Gastroesophageal sphincter (tissue), 4 donors: ENCODE measurements around the gene THADA. TPM values are rescaled to one million over a fixed set of nuclear protein-coding genes. Genes with fewer than 3 reads are reported as not detected.

ENCODE experiments used
- ATAC-seq: fragments of 150-250 bp; one replicate; pipeline ENCODE4 v1.9.1; 2016; ENCODE audit warnings: mild to moderate bottlenecking, moderate library complexity
- H3K27ac ChIP-seq, 4 donors: fragments of 200-600 bp; sonication (generic) in 3 of 4; 1 replicate in 3 of 4; 2 replicates in 1 of 4; pipeline ENCODE4 v1.5.1; 2016 to 2019
- H3K27me3 ChIP-seq: fragments of 200-600 bp; sonication (generic); one replicate; pipeline ENCODE4 v1.5.1; 2019
- H3K36me3 ChIP-seq, 2 donors: fragments of 200-600 bp; sonication (generic); one replicate each; pipeline ENCODE4 v1.5.1; 2019; ENCODE audit warnings: control low read depth in 1 of 2
- H3K4me1 ChIP-seq, 3 donors: fragments of 200-600 bp; sonication (generic); 1 replicate in 2 of 3; 2 replicates in 1 of 3; pipeline ENCODE4 v1.5.1; 2016 to 2019; ENCODE audit warnings: control low read depth in 2 of 3
- H3K4me3 ChIP-seq, 2 donors: fragments of 200-600 bp; sonication (generic); one replicate each; pipeline ENCODE4 v1.5.1; 2019; ENCODE audit warnings: mild to moderate bottlenecking in 1 of 2, moderate library complexity in 1 of 2
- H3K9me3 ChIP-seq, 3 donors: fragments of 200-600 bp; sonication (generic); one replicate each; pipeline ENCODE4 v1.5.1; 2017 to 2019; ENCODE audit warnings: control low read depth in 2 of 3
- EP300 ChIP-seq: sonication (generic); formaldehyde crosslinking; IDR thresholded peaks from one replicate; pipeline ENCODE4 v1.6.1; 2017; ENCODE audit warnings: antibody characterized with exemption, mild to moderate bottlenecking
- POLR2A ChIP-seq, 2 donors: fragments of 450-650 bp; IDR thresholded peaks; one replicate each; pipeline ENCODE4 v1.6.1; 2017; ENCODE audit warnings: antibody characterized with exemption in 2 of 2, mild to moderate bottlenecking in 2 of 2, moderate library complexity in 1 of 2
- POLR2AphosphoS5 ChIP-seq: sonication (generic); formaldehyde crosslinking; IDR thresholded peaks from one replicate; pipeline ENCODE4 v1.6.1; 2017; ENCODE audit warnings: antibody characterized with exemption
- WGBS, 2 donors: methylation state at CpG; one replicate each; pipeline ENCODE4 v1.1.5; 2018; ENCODE audit warnings: low coverage in 1 of 2; 5-methylcytosine and 5-hydroxymethylcytosine counted together
- total RNA-seq, 4 donors: library from RNA; depleted of rRNA; stranded (reverse); fragments of >200 nt; gene quantifications; one replicate each; pipeline ENCODE4 v1.1.0, GENCODE V29; 2016
- TF ChIP-seq, protein P1 (sequence below), 4 experiments: fragments of 200-600 bp in 2 of 4; fragments of 450-650 bp in 2 of 4; sonication (generic) in 1 of 4; IDR thresholded peaks; one replicate each; pipeline ENCODE4 v1.5.1; 2017 to 2019; ENCODE audit warnings: antibody characterized with exemption in 4 of 4, mild to moderate bottlenecking in 2 of 4, moderate library complexity in 2 of 4

The THADA gene
- total RNA-seq, 4 donors from 2014 or later: 19.7 to 34.4 (median 22.3) TPM

DNA sequence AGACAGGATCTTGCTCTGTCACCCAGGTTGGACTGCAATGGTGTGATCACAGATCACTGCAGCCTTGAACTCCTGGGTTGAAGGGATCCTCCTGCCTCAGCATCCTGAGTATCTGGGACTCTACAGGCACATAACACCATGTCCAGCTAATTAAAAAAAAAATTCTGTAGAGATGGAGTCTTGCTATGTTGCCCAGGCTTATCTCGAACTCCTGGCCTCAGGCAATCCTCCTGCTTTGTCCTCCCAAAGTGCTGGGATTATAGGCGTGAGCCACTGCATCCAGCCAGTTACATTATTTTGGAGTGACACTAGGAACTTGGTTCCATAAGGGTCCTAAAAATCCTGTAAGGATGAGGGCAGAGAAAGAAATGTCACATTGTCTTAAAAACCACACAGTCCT, 280.4 kb downstream of the THADA start:
- Histone ChIP-seq H3K4me3 (no peak overlapping the region), H3K27ac (peak overlapping the region in 2 of 4 donors; percentile 64 to 71), H3K4me1 (peaks cover 17 to 59% (median 22%) of the 10 kb centered on the region in 3 donors), H3K36me3 (peaks cover 0 to 4% of the 10 kb centered on the region in 2 donors), H3K27me3 (no peaks in the 10 kb centered on the region), H3K9me3 (no peaks in the 10 kb centered on the region)
- ATAC-seq: no peak
- 100% methylated on average over 1 of the region's 2 CpGs; no CpG with 5 or more reads in 1 of the 2 donors for WGBS, 2 donors
- TF ChIP-seq POLR2AphosphoS5: no peak
- TF ChIP-seq POLR2A (IDR thresholded peaks at IDR 0.05): no peak
- TF ChIP-seq, protein P1, sequence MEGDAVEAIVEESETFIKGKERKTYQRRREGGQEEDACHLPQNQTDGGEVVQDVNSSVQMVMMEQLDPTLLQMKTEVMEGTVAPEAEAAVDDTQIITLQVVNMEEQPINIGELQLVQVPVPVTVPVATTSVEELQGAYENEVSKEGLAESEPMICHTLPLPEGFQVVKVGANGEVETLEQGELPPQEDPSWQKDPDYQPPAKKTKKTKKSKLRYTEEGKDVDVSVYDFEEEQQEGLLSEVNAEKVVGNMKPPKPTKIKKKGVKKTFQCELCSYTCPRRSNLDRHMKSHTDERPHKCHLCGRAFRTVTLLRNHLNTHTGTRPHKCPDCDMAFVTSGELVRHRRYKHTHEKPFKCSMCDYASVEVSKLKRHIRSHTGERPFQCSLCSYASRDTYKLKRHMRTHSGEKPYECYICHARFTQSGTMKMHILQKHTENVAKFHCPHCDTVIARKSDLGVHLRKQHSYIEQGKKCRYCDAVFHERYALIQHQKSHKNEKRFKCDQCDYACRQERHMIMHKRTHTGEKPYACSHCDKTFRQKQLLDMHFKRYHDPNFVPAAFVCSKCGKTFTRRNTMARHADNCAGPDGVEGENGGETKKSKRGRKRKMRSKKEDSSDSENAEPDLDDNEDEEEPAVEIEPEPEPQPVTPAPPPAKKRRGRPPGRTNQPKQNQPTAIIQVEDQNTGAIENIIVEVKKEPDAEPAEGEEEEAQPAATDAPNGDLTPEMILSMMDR (IDR thresholded peaks at IDR 0.05): no peak
- TF ChIP-seq EP300: no peak

DNA sequence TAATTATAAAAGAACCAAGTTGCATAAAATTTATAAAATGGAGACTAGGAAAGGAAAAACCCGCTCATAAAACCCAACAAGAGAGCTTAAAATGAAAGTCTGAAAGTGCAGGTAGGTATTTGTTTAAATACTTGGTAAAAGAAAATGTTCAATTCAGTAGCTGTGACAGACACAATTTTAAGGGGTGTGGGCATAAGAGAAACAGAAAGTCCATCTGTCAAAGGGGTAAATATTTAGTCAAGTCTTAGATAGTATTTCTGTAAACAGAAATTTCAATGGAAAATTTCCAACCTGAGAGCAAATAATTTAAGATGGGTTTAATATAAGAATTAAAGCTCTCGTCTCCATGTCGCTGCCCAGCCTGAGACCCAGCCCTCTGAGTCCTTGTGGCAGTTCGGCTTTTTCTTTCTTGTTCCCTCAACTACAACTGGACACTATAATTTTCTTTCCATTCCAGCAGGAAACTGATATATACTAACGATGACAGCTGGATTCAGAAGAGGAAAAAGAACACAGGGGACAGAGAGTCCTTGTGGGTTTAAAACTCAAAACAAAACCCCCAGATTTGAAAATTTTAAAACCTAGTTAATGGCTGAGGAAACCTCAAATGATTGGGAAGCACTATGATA, 281.4 kb downstream of the THADA start:
- 56 to 70% methylated on average over 2 to 5 of the region's 5 CpGs for WGBS, 2 donors
- H3K4me1 ChIP-seq: peaks cover 17 to 59% (median 22%) of the 10 kb centered on the region in 3 donors

DNA sequence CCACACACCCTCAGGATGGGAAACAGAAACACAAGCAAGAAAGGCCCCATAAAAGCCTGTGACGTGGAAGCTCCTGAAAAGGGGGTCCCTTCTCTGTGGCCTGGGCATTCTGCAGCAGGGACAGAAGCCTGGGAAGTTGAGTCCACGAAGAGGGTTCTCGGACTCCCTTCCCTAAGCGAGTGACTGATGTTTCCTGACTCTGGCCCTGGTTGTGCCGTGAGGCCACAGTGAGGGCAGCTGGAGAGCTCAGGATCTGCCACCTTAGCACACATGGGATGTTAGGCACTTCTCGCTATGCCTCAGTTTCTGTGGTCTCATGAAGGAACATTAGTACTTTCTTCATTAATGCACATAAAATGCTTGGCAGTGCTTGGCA, 282.2 kb downstream of the THADA start:
- Histone ChIP-seq H3K4me1 (peaks cover 17 to 52% (median 22%) of the 10 kb centered on the region in 3 donors), H3K27ac (peak overlapping the region; percentile 40 to 71 (median 68)), H3K27me3 (no peaks in the 10 kb centered on the region), H3K36me3 (no peaks in the 10 kb centered on the region), H3K4me3 (no peak overlapping the region), H3K9me3 (no peaks in the 10 kb centered on the region)
- TF ChIP-seq POLR2A (IDR thresholded peaks at IDR 0.05): no peak
- TF ChIP-seq POLR2AphosphoS5: no peak
- no peak for TF ChIP-seq EP300
- TF ChIP-seq, protein P1 (IDR thresholded peaks at IDR 0.05): no peak
- 88 to 100% methylated on average over 2 to 3 of the region's 6 CpGs for WGBS, 2 donors
- no peak for ATAC-seq

More for the DNA sequence above, 281.4 kb downstream of the THADA start:
- Histone ChIP-seq H3K36me3 (no peaks in the 10 kb centered on the region), H3K27me3 (no peaks in the 10 kb centered on the region), H3K27ac (peak overlapping the region in 3 of 4 donors; percentile 3 to 71 (median 64)), H3K4me3 (no peak overlapping the region), H3K9me3 (no peaks in the 10 kb centered on the region)
- TF ChIP-seq POLR2A (IDR thresholded peaks at IDR 0.05) (no peak), POLR2AphosphoS5 (no peak), EP300 (no peak)
- TF ChIP-seq, protein P1 (IDR thresholded peaks at IDR 0.05): no peak
- no peak for ATAC-seq

DNA sequence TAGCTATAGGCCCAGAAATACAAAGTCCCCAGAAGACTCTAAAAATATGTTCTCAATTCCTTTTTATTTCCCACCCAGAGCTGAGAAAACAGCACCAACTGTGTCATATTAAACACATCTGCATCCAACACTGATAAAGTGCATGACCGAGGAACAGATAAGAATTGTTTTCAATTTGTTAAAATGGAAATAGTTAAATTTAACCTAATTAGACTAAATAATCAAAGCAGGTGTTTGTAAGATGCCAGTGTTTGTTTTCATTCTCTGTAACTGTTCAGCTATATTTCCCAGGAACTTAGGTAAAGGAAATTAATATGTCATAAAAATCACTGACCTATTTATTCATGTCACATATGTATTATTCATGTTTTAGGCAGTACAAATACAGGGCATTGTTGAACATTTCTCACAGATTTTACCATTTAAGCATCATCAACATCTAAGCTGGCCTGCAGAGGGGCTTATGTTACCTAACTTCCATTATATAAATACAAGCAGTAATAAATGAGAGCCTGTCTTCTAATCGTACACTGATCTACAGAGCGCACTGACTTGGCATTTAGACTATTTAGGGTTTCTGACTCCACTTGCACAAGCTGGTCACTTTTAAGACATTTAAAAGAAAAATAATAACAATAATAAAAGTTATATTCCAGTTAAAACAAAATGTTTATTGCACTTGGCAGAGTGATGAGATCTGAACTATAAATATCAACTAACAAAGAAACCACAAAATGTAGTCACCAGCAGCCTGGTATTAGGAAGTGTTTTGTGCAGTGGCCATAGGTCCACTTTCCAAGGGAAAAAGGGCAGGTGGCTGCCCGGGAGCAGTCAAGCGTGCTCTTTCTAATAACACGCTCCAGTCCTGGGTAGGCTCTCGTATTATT, 282.8 kb downstream of the THADA start:
- no peaks in the 10 kb centered on the region for H3K36me3 ChIP-seq
- H3K27ac ChIP-seq: peak overlapping the region; percentile 40 to 71 (median 68)
- TF ChIP-seq POLR2A (IDR thresholded peaks at IDR 0.05) (no peak), EP300 (no peak), POLR2AphosphoS5 (no peak)
- TF ChIP-seq, protein P1 (IDR thresholded peaks at IDR 0.05): no peak
- H3K4me1 ChIP-seq: peaks cover 17 to 52% (median 22%) of the 10 kb centered on the region in 3 donors
- H3K27me3 ChIP-seq: no peaks in the 10 kb centered on the region
- no peaks in the 10 kb centered on the region for H3K9me3 ChIP-seq
- WGBS, 2 donors: 19 to 51% methylated on average over 3 to 7 of the region's 7 CpGs
- no peak for ATAC-seq
- H3K4me3 ChIP-seq: no peak overlapping the region
